ENCODE measurements around the gene SLC35F1.

The SLC35F1 gene

DNA sequence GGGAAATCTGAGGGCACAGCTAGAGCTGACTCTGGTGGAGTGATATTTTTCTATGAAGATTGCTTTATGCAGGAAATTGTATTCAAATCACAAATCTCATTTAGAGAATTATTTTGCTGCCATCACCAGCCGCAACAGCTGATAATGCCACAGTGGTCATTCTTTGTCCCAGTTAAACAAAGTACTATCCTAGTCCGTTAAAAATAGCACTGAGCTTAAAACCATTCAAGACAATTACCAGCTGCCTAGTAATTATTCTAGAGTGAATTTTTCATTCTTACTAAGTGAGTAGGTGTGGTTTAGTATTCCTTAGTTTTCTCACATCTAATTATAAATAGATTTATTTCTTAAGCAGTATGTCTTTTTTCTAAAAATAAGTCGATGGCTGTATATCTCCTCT lies 190.5 kb downstream of the SLC35F1 start:
- no peaks in the 10 kb centered on the region for H3K36me3 ChIP-seq (ENCODE audit: insufficient read depth)
- H3K4me3 ChIP-seq (IDR thresholded peaks at IDR 0.05; ENCODE audit: insufficient read depth, low read depth, low read length), result no peak overlapping the region
- H3K9ac ChIP-seq, result no peak overlapping the region
- no peaks in the 10 kb centered on the region for H3K79me2 ChIP-seq (ENCODE audit: insufficient read depth, low read depth)
- TF ChIP-seq, protein P1, sequence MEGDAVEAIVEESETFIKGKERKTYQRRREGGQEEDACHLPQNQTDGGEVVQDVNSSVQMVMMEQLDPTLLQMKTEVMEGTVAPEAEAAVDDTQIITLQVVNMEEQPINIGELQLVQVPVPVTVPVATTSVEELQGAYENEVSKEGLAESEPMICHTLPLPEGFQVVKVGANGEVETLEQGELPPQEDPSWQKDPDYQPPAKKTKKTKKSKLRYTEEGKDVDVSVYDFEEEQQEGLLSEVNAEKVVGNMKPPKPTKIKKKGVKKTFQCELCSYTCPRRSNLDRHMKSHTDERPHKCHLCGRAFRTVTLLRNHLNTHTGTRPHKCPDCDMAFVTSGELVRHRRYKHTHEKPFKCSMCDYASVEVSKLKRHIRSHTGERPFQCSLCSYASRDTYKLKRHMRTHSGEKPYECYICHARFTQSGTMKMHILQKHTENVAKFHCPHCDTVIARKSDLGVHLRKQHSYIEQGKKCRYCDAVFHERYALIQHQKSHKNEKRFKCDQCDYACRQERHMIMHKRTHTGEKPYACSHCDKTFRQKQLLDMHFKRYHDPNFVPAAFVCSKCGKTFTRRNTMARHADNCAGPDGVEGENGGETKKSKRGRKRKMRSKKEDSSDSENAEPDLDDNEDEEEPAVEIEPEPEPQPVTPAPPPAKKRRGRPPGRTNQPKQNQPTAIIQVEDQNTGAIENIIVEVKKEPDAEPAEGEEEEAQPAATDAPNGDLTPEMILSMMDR (conservative IDR thresholded peaks at IDR 0.05; ENCODE audit: low read depth, low read length), result no peak
- H3K4me1 ChIP-seq (ENCODE audit: low read depth, poor library complexity, severe bottlenecking), result no peaks in the 10 kb centered on the region
- no peaks in the 10 kb centered on the region for H4K20me1 ChIP-seq (ENCODE audit: insufficient read depth)
- H2AFZ ChIP-seq (ENCODE audit: low read depth), result no peak overlapping the region
- no peak overlapping the region for H3K4me2 ChIP-seq
- H3K27ac ChIP-seq, result no peak overlapping the region
- no peaks in the 10 kb centered on the region for H3K27me3 ChIP-seq (ENCODE audit: insufficient read depth, low read depth)

DNA sequence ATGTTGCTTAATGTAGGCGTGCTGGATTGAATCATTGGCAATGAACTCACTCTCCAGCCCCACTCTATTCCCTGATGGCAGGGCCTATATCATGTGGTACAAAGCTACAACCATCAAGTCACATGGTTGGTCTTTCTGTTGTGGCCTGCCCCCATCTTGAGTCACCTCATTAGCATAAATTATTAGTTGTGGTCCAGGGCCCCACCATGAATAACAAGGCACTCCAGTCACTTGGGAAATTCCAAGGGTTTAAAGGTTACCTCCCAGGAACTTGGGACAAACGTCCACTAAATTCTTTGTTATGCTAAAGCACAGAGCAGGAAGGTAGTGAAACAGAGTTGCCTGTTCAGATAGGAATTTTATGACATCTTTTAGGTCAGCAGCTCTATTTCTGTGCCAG lies 193.7 kb downstream of the SLC35F1 start:
- no peak overlapping the region for H3K4me2 ChIP-seq
- no peaks in the 10 kb centered on the region for H3K4me1 ChIP-seq (ENCODE audit: low read depth, poor library complexity, severe bottlenecking)
- H3K27ac ChIP-seq, result no peak overlapping the region
- no peaks in the 10 kb centered on the region for H4K20me1 ChIP-seq (ENCODE audit: insufficient read depth)
- no peak overlapping the region for H3K9ac ChIP-seq
- no peaks in the 10 kb centered on the region for H3K79me2 ChIP-seq (ENCODE audit: insufficient read depth, low read depth)
- H2AFZ ChIP-seq (ENCODE audit: low read depth), result no peak overlapping the region
- no peak overlapping the region for H3K4me3 ChIP-seq (IDR thresholded peaks at IDR 0.05; ENCODE audit: insufficient read depth, low read depth, low read length)
- TF ChIP-seq, protein P1 (conservative IDR thresholded peaks at IDR 0.05; ENCODE audit: low read depth, low read length), result no peak
- H3K36me3 ChIP-seq (ENCODE audit: insufficient read depth), result no peaks in the 10 kb centered on the region
- H3K27me3 ChIP-seq (ENCODE audit: insufficient read depth, low read depth), result no peaks in the 10 kb centered on the region

DNA sequence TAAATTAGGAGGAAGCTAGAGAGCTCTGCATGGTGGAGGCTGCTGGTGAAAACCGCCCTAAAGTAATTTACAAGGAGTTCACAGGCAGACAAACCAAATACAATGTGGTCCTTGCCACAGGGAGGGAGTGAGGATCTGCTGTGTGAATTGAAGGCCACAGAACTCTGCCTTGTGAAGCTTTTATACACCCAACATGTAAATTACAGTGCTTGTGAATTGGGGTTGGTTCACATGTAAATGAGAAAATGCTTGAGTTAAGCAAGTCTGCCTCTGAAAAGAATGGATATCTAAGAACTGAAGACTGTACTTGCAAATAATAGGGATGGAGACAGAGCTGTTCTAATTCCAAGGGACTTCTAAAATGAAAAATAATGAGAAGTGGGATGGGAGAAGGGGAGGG lies 194.2 kb downstream of the SLC35F1 start:
- no peak overlapping the region for H3K27ac ChIP-seq
- no peaks in the 10 kb centered on the region for H3K4me1 ChIP-seq (ENCODE audit: low read depth, poor library complexity, severe bottlenecking)
- no peaks in the 10 kb centered on the region for H4K20me1 ChIP-seq (ENCODE audit: insufficient read depth)
- H3K79me2 ChIP-seq (ENCODE audit: insufficient read depth, low read depth), result no peaks in the 10 kb centered on the region
- no peaks in the 10 kb centered on the region for H3K27me3 ChIP-seq (ENCODE audit: insufficient read depth, low read depth)
- H2AFZ ChIP-seq (ENCODE audit: low read depth), result no peak overlapping the region
- no peak overlapping the region for H3K4me2 ChIP-seq
- TF ChIP-seq, protein P1 (conservative IDR thresholded peaks at IDR 0.05; ENCODE audit: low read depth, low read length), result no peak
- no peaks in the 10 kb centered on the region for H3K36me3 ChIP-seq (ENCODE audit: insufficient read depth)
- no peak overlapping the region for H3K9ac ChIP-seq
- H3K4me3 ChIP-seq (IDR thresholded peaks at IDR 0.05; ENCODE audit: insufficient read depth, low read depth, low read length), result no peak overlapping the region

DNA sequence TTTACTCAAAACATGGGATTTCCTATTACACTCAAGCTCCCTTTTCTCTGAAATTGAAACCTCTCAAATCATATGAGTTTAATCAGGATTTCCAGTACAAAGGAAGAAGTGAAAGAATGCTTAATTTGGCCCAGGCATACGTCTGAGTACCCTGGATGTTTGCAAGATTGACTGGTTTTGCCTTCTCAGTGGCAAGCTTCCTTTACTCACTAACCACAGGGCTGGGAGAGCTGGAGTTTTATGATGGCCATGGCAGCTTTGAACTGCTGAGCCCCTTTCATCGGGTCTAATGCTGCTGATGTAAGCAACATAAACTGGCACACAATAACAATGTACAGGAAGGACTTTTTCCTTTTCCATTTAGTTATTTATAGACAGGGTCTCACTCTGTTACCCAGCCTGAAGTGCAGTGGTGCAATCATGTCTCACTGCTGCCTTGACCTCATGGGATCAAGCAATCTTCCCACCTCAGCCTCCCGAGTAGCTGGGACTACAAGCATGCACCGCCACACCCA lies 194.8 kb downstream of the SLC35F1 start:
- Histone ChIP-seq H3K4me1 (ENCODE audit: low read depth, poor library complexity, severe bottlenecking) (no peaks in the 10 kb centered on the region), H3K36me3 (ENCODE audit: insufficient read depth) (no peaks in the 10 kb centered on the region), H3K4me3 (IDR thresholded peaks at IDR 0.05; ENCODE audit: insufficient read depth, low read depth, low read length) (no peak overlapping the region), H3K4me2 (no peak overlapping the region), H3K9ac (no peak overlapping the region), H3K27me3 (ENCODE audit: insufficient read depth, low read depth) (no peaks in the 10 kb centered on the region), H3K79me2 (ENCODE audit: insufficient read depth, low read depth) (no peaks in the 10 kb centered on the region), H2AFZ (ENCODE audit: low read depth) (no peak overlapping the region), H3K27ac (no peak overlapping the region), H4K20me1 (ENCODE audit: insufficient read depth) (no peaks in the 10 kb centered on the region)
- TF ChIP-seq, protein P1 (conservative IDR thresholded peaks at IDR 0.05; ENCODE audit: low read depth, low read length), result no peak

Measured in KMS-11 (cell line).